HL-60 (cell line): ENCODE results near the gene RHCG.

Source experiments
- DNase-seq, 2 experiments: peaks; one replicate each; pipeline ENCODE4 v3.0.0-alpha.2; 2010 to 2020; ENCODE audit warnings: low read depth in 1 of 2, low spot score in 1 of 2
- H3K27ac ChIP-seq: fragments of 250-450 bp; sonication (Bioruptor Pico); replicated peaks from 2 replicates; pipeline ENCODE4 v1.5.1; 2020; ENCODE audit warnings: mild to moderate bottlenecking, moderate library complexity
- H3K27me3 ChIP-seq: fragments of 250-450 bp; sonication (Bioruptor Pico); 2 replicates; pipeline ENCODE4 v1.5.1; 2021; ENCODE audit warnings: mild to moderate bottlenecking, moderate library complexity; ENCODE audit not compliant: insufficient read depth, poor library complexity, severe bottlenecking
- H3K4me3 ChIP-seq: replicated peaks from 2 replicates; pipeline ENCODE4 v1.5.1; 2011; ENCODE audit warnings: mild to moderate bottlenecking, control low read depth, low read length; ENCODE audit not compliant: insufficient read depth
- CTCF ChIP-seq: IDR thresholded peaks from one replicate; pipeline ENCODE4 v1.5.1; 2011; ENCODE audit warnings: low read length, control low read depth, inconsistent platforms; ENCODE audit not compliant: insufficient read depth
- GABPA ChIP-seq: IDR thresholded peaks from 2 replicates; pipeline ENCODE4 v1.6.1; 2012; ENCODE audit warnings: low read depth
- POLR2AphosphoS5 ChIP-seq: IDR thresholded peaks from 2 replicates; pipeline ENCODE4 v1.6.1; 2012; ENCODE audit warnings: low read depth
- REST ChIP-seq: IDR thresholded peaks from 2 replicates; pipeline ENCODE4 v1.6.1; 2012; ENCODE audit warnings: low read depth; ENCODE audit not compliant: insufficient replicate concordance
- SPI1 ChIP-seq: IDR thresholded peaks from 2 replicates; pipeline ENCODE4 v1.6.1; 2012; ENCODE audit warnings: low read depth, mild to moderate bottlenecking, borderline replicate concordance

RHCG gene

DNA sequence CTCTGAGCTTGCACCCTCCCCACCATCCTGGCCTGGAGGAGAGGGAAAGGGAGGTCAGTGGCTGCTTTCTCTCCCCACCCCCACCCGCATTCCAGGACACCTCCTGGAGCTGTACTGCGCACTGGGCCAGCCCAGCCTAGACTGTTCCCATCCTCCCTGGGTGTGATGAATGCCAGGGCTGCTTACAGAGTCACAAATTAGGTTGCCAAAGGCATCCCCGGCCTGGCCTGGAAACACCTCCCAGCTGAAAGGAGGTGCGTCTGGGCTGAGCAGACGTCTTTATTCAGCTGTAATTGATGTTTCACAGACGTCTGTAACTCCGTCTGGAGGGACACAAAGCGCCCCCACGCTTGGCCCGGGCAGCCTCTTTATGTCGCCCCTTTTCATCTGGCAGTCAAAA is 47.6 kb downstream of the RHCG start:
- TF ChIP-seq CTCF (no peak), SPI1 (no peak), REST (no peak), GABPA (no peak), POLR2AphosphoS5 (no peak)
- Histone ChIP-seq H3K4me3 (no peak overlapping the region), H3K27ac (no peak overlapping the region), H3K27me3 (peaks cover 17% of the 10 kb centered on the region)
- DNase-seq = no peak

GRCh38 chr15:89447676-89448075 is 48.7 kb downstream of the RHCG start:
- H3K27me3 ChIP-seq = peaks cover 17% of the 10 kb centered on the region
- no peak overlapping the region for H3K27ac ChIP-seq
- no peak for DNase-seq
- H3K4me3 ChIP-seq = no peak overlapping the region
- TF ChIP-seq REST (no peak), GABPA (no peak), CTCF (no peak), POLR2AphosphoS5 (no peak), SPI1 (no peak)

DNA sequence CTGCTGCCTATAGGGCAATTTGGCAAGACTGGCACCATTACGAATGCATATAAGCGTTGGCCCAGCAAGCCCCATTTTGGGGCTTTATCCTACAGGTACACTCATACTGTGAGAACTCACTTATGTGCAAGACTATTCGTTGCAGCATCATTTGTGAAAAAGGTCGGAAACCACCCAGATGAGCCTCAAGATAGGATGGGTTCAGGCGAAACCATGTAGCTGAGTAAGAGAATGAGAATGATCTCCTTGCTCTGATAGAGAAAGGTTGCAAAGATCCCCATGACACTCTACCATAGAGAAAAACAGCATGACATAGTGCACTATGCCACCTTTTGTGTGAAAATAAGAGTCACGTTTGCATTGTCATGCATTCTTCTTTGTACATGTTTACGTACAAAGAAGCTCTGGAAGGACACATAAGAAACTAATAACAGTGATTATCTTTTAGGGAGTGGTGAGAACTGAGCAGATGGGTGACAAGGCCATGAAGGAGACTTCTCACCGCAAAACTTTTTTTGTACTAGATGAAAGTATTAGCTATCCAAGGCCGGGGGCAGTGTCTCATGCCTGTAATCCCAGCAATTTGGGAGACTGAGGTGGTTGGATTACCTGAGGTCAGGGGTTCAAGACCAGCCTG is 50.0 kb downstream of the RHCG start:
- DNase-seq = no peak
- H3K27me3 ChIP-seq = peaks cover 17% of the 10 kb centered on the region
- H3K4me3 ChIP-seq = no peak overlapping the region
- no peak overlapping the region for H3K27ac ChIP-seq
- no peak for TF ChIP-seq GABPA

DNA sequence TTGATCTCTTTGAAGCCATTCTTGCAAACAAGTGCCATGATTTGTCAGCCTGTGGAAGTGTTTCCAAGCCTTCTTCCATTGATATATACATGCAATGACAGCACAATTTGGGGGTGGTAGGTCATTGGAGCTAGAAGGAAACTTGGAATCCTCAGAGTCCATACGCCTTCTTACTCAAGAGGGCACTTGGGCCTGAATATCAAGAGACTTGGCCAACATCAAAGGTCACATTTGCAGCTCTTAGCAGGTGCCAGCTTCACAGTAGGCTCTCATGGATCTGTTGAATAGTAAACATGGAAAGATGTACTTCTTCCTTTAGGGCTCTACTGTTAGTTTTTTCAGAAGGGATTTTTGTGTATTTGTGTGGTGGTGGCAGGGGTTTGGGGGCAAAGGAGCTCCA is 50.9 kb downstream of the RHCG start:
- no peak for TF ChIP-seq POLR2AphosphoS5
- TF ChIP-seq REST = no peak
- TF ChIP-seq SPI1 = no peak
- TF ChIP-seq CTCF = no peak
- TF ChIP-seq GABPA = no peak
- no peak for DNase-seq
- H3K4me3 ChIP-seq = no peak overlapping the region
- H3K27ac ChIP-seq = no peak overlapping the region
- H3K27me3 ChIP-seq = peaks cover 13% of the 10 kb centered on the region
